Epithelial cell of esophagus (primary cell): ENCODE results near the gene FBXO36.
"Not testable (repeated sequence)": the region's sequence is repeated elsewhere in the genome, so short reads cannot be mapped to it uniquely, and the experiment has no call there.

Experiments used
- DNase-seq: peaks from one replicate; pipeline ENCODE4 v3.0.0; 2010; ENCODE audit warnings: low read depth
- H3K4me3 ChIP-seq: 2 replicates; pipeline ENCODE4 v1.5.1; 2011; ENCODE audit warnings: mild to moderate bottlenecking, low read length, control low read depth
- TF ChIP-seq, protein P1 (sequence below): IDR thresholded peaks from 2 replicates; pipeline ENCODE4 v1.5.1; 2011; ENCODE audit warnings: low read depth, mild to moderate bottlenecking, low read length, control low read depth, inconsistent platforms; ENCODE audit not compliant: insufficient read depth; ENCODE audit errors: missing control alignments

FBXO36 gene

GRCh38 chr2:229956491-229956890, 34.2 kb downstream of the FBXO36 start:
- TF ChIP-seq, protein P1, sequence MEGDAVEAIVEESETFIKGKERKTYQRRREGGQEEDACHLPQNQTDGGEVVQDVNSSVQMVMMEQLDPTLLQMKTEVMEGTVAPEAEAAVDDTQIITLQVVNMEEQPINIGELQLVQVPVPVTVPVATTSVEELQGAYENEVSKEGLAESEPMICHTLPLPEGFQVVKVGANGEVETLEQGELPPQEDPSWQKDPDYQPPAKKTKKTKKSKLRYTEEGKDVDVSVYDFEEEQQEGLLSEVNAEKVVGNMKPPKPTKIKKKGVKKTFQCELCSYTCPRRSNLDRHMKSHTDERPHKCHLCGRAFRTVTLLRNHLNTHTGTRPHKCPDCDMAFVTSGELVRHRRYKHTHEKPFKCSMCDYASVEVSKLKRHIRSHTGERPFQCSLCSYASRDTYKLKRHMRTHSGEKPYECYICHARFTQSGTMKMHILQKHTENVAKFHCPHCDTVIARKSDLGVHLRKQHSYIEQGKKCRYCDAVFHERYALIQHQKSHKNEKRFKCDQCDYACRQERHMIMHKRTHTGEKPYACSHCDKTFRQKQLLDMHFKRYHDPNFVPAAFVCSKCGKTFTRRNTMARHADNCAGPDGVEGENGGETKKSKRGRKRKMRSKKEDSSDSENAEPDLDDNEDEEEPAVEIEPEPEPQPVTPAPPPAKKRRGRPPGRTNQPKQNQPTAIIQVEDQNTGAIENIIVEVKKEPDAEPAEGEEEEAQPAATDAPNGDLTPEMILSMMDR = no peak
- H3K4me3 ChIP-seq = no peak overlapping the region
- no peak for DNase-seq

- DNase-seq, H3K4me3 ChIP-seq: not testable (repeated sequence)
Measured at GRCh38 chr2:229963596-229963995, 41.3 kb downstream of the FBXO36 start.

DNA sequence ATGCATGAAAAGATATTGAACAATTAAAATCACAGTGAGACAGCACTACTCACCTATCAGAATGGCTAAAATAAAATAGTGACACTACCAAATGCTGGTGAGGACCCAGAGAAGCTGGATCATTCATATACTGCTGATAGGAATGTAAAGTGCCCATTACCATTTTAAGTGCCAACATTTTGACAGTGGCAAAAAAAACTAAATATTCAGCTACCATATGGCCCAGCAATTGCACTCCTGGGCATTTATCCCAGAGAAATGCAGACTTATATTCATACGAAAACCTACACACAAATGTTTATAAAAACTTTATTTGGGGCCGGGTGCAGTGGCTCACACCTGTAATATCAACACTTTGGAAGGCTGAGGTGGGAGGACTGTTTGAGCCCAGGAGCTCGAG, 47.6 kb downstream of the FBXO36 start:
- no peak for DNase-seq
- TF ChIP-seq, protein P1 = no peak
- no peak overlapping the region for H3K4me3 ChIP-seq

- TF ChIP-seq, protein P1 = no peak
- no peak overlapping the region for H3K4me3 ChIP-seq
- no peak for DNase-seq
Measured at GRCh38 chr2:229970406-229970805, 48.1 kb downstream of the FBXO36 start.

- TF ChIP-seq, protein P1 = no peak
- H3K4me3 ChIP-seq = no peak overlapping the region
- no peak for DNase-seq
Measured at GRCh38 chr2:229971298-229971790, 49.0 kb downstream of the FBXO36 start.

DNA sequence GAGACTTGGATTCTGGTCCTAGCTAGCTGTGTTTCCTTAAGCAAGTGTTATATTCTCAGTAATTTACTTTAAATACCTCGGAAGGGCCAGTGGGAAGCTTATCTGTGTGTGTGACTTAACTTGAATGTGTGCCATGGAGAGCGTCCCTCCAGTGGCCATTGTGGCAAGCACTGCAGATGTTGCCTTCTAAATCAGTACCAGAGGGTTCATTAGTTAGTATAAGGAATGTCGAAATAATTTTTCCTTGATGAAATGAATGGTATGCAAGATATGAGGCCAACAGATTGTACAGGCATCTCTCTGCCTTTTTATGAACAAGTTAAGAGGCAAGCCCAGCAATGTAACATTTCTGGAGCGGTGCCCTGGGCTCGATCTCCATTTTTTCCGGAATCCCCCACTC, 52.0 kb downstream of the FBXO36 start:
- TF ChIP-seq, protein P1 = peak; percentile 27
- H3K4me3 ChIP-seq = no peak overlapping the region
- peak; percentile 15 for DNase-seq

DNA sequence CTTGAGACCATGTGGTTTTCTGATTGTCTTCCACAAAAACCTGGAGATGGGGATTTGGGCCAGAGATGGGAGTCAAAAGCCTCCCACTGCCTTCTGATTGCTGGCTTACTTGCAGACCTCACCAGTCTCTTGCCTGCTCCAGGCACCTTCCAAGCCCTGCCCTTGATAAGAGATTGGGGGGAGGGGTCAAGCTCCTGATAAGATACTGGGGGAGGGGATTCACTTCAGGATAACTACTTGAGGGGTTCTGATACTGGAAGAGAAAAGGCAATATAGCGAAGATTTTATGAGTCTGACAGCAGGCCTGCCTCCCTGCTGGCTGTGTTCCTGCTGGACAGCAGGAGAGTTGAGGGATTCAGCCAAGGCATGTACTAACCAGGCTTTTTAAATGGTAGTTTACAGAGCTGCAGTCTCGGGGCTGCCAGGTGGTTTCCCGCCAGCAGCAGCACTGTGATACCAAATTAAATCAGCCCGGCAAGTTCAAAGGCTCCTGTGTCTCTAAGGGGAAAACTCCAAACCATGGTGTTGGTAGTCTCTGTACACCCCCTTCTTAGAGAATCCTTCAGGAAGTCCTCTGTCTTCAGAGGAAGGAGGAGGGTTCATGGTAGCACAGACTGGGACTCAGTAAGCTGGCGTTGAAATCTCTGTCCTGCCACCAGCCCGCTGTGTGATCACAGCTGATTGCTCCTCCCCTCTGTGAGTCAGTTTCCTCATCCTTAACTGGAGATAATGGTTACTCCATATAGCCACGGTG, 58.3 kb downstream of the FBXO36 start:
- peak; percentile 87 for DNase-seq
- TF ChIP-seq, protein P1 = no peak
- H3K4me3 ChIP-seq = peak overlapping the region; percentile 9
